D341Med (cell line): ENCODE data around the gene GRB14.
"Not testable (repeated sequence)": the region's sequence is repeated elsewhere in the genome, so short reads cannot be mapped to it uniquely, and the experiment has no call there.

Experiments used
- DNase-seq: peaks from one replicate; pipeline ENCODE4 v3.0.0; 2012; ENCODE audit warnings: low spot score

GRB14 gene

DNA sequence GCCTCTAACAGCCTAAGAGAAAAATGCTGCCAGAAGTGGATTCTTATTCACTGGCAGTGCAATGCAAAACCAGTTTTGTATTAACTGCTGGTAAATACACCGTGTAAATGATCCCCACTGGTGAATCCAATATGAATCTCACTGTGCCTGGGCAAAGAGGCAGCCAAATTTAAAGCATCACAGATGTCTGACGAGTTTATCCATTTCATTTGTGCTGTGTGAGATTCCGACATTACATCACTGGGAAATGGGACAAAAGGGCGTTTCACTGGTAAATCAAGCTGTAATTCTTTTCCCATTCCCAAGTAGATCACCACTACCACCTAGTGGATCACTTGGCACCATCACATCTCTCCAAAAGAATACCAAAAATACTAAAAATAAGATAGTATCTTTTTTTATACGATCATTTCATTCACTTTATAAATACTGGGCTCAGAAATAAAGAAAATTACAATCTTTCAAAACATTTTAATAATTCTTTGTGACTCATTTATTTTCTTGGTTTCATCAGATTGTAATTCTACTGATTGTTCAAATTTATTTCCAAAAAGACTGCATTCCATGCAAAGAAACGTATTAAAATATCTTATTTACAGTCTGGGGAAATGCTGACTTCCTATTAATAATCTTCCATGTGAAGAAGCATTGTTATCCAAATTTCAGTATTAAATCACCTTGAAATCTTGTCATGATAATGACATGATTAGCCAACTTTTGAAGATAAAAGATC lies 125.6 kb downstream of the GRB14 start:
- DNase-seq = peak; percentile 37

- DNase-seq = no peak
Observed at GRCh38 chr2:164485541-164485940, 135.7 kb downstream of the GRB14 start.

GRCh38 chr2:164479460-164479859 lies 141.8 kb downstream of the GRB14 start:
- DNase-seq = peak; percentile 26

GRCh38 chr2:164478205-164478604 lies 143.1 kb downstream of the GRB14 start:
- no peak for DNase-seq

- no peak for DNase-seq
Observed at GRCh38 chr2:164474873-164475272, 146.4 kb downstream of the GRB14 start.

GRCh38 chr2:164473021-164473420 lies 148.3 kb downstream of the GRB14 start:
- DNase-seq = no peak

DNA sequence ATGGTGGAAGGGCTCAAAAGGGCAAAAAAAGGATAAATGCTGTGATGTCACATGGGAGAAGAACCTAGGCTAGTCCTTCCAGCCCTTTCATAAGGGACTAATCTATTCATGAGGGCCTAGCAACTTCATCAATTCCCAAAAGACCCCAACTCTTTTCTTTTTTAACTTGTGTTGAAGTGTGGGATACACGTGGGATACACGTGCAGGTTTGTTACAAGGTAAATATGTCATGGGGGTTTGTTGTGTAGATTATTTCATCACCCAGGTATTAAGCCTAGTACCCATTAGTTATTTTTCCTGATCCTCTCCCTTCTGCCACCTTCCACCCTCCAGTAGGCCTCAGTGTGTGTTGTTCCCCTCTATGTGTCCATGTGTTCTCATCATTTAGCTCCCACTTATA lies 156.2 kb downstream of the GRB14 start:
- DNase-seq = not testable (repeated sequence)

- no peak for DNase-seq
Observed at GRCh38 chr2:164464376-164464775, 156.9 kb downstream of the GRB14 start.

DNA sequence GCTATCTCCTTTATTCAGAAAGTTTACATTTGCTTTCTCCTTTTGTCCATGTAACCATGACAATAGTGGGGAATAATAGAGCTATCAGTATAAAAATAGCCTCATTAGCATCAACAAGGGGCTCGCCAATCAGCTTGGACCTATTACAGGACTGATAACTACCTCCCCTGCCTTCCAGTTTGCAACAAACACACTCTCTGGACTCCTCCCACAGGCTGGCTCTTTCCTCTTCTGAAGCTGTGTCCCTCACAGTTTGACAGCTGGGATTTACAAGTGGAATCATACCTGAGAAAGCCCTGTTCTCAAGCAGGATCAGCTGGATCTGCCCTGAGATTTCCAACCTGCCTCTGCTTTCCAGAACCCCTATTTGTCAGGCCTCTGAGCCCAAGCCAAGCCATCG lies 162.5 kb downstream of the GRB14 start:
- DNase-seq = no peak

DNA sequence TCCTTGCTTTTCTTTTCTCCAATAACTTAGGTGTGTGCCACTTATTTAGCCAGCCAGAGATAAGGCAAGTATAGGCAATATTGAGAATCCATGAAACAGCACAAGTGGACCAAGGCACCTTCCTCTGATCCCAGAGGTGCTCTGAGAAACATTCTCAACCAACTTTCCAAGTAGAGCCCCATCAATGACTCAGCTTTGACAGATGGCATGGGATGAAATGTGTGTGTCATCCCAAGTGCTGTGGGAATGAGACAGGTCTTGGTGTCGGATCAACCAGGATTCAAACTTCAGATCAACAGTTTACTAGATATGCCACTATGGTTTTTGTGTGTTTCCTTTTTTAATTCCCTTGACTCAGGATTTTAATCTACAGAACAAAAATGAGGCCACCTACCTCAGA lies 164.0 kb downstream of the GRB14 start:
- DNase-seq = no peak

GRCh38 chr2:164456619-164457018 lies 164.7 kb downstream of the GRB14 start:
- DNase-seq = no peak

GRCh38 chr2:164453656-164454305 lies 167.5 kb downstream of the GRB14 start:
- DNase-seq = no peak

DNA sequence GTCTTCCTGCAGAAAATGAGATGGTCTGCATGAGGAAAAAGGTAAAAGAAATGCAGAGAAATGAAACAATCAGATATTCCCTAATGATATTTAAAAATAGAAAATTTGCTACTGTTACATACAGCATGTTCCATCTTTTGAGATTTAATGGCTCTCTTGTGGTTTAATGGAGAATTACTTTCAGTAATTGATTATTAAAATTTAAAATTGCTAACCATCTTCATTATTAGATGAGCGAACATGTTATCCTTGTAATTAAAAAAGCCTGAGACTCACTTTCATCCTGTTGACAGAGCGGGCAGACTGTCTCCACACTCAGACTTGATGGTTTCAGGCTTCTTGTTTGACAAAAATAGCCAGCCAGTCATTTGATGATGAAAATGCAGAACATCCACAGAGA lies 171.0 kb downstream of the GRB14 start:
- no peak for DNase-seq

DNA sequence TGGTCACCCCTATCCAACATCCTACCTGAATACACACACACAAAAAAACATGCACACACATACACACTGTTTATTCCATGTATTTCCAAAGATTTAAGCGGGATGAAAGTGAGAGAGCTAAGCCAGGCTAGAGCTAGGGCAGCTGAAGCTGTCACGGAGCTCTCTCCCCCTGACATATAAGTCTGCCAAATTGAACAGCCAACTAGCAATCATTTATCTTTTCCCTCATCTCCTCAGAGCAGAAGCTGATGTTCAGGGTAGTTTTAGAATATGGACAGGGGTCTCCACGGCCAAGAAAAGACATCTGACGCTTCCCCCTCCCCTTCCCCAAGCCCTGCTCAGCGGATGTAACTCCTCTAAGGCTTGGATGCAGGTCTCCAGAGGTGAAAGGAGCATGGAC lies 171.6 kb downstream of the GRB14 start:
- DNase-seq = no peak

GRCh38 chr2:164447660-164448059 lies 173.6 kb downstream of the GRB14 start:
- DNase-seq = no peak
